Activated CD8-positive, alpha-beta T cell treated with anti-CD3 and anti-CD28 coated beads, Interleukin-2, amount 10 ng/mL, durations not matched to agents 7 days and 5 days (primary cell): ENCODE results near the gene PHLDA3. TPM values are rescaled to one million over a fixed set of nuclear protein-coding genes. Genes with fewer than 3 reads are reported as not detected.

ENCODE experiments used
- ATAC-seq: fragments of 150-1000 bp; cut with Tn5 transposase; one replicate; pipeline ENCODE4 v1.10.0; 2021; ENCODE audit warnings: moderate library complexity
- CTCF ChIA-PET: fragments of 350-600 bp; sonication (Branson Sonifier 250); formaldehyde crosslinking; loops from one replicate; lab custom pipeline; 2021; ENCODE audit warnings: antibody characterized with exemption; lab: Charles Lee
- POLR2A ChIA-PET: fragments of 350-600 bp; sonication (Branson Sonifier 250); formaldehyde crosslinking; loops from one replicate; lab custom pipeline; 2021; ENCODE audit warnings: antibody characterized with exemption; lab: Charles Lee
- DNase-seq: peaks from one replicate; pipeline ENCODE4 v3.0.0-alpha.2; 2020
- H3K27ac Mint-ChIP-seq: one replicate; pipeline ENCODE4 v1.8.0; 2021; ENCODE audit warnings: mild to moderate bottlenecking, mixed read lengths
- H3K27me3 Mint-ChIP-seq: one replicate; pipeline ENCODE4 v1.8.0; 2021; ENCODE audit warnings: low read depth, mixed read lengths
- H3K36me3 Mint-ChIP-seq: one replicate; pipeline ENCODE4 v1.8.0; 2021; ENCODE audit warnings: low read depth, mixed read lengths
- H3K4me1 Mint-ChIP-seq: one replicate; pipeline ENCODE4 v1.8.0; 2021; ENCODE audit warnings: low read depth, mixed read lengths
- H3K4me3 Mint-ChIP-seq: one replicate; pipeline ENCODE4 v1.8.0; 2021; ENCODE audit warnings: mild to moderate bottlenecking, mixed read lengths
- H3K9me3 Mint-ChIP-seq: one replicate; pipeline ENCODE4 v1.8.0; 2022; ENCODE audit warnings: mixed read lengths; ENCODE audit not compliant: insufficient read depth
- total RNA-seq, 2 experiments: library from RNA; stranded (reverse); gene quantifications; one replicate each; pipeline ENCODE4 v1.2.3, GENCODE V29; 2021

PHLDA3 gene
- total RNA-seq = 10 to 100 TPM; 17.3 to 18.7 TPM

DNA sequence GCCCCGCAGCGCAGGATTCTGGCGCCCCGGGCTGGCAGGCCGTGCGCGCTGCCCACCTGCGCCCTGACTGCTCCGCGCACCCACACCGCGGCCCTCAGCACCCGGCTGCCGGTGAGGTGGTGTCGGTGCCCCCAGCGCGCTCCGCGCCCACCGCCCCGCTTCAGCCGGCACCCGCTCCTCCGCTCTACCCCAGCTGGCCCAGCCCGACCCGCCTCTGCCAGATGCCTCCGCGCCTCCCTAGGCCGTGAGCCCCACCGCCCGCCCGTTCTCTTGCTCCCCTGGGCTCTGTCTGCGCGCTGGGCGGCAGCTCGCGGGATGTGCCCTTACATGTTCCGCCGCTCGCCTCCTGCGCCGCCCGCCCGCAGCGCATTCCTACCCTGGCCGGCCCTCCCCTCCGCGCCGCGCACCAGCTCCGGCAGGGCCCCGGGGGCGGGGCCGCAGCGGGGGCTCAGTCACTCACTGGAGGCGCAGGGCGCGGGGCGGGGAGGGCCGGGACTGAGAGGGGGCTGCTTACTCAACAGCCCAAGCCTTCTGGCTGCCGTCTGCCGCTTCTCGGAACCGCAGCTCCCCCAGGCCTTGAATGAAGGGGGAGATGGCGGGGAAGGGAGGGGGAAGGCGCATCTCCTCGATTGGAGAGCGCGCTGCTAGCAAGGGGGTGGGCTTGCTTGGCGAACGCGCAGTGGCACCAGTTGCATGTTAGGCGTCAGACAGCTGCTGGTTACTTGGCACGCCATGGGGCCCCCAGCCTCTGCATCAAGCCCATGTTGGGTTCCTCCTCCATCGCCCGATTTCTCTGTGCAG, at the start of gene PHLDA3:
TSS of gene PHLDA3 (minus strand) at position 345 of the 801 bp plus-strand sequence. CDS start 402 bp downstream, outside the sequence.
- Mint-ChIP-seq H3K4me1 (peaks cover 20% of the 10 kb centered on the region), H3K27ac (peak within 1 kb of the TSS; percentile 81), H3K4me3 (peak within 1 kb of the TSS; percentile 84), H3K36me3 (peaks cover 13% of the 10 kb centered on the region), H3K27me3 (peaks cover 36% of the 10 kb centered on the region), H3K9me3 (no peaks in the 10 kb centered on the region)
- ATAC-seq (peak; percentile 86), DNase-seq (peak; percentile 72)
- POLR2A ChIA-PET = interaction anchor here (0.7 to 2.0 kb wide), 3 partner anchors 11 to 38 kb away, joined by 3 to 8 read pairs (median 5); no protein-coding TSS in a partner anchor
- CTCF ChIA-PET = interaction anchor here (0.8 to 5.8 kb wide), 7 partner anchors 12 to 44 kb away, joined by 3 to 40 read pairs (median 5); no protein-coding TSS in a partner anchor

- CTCF ChIA-PET = interaction anchor here (0.9 to 11.2 kb wide), 2 partner anchors 16 to 37 kb away, joined by 3 to 373 read pairs; no protein-coding TSS in a partner anchor
- Mint-ChIP-seq H3K27me3 (no peaks in the 10 kb centered on the region), H3K4me1 (peaks cover 9% of the 10 kb centered on the region), H3K27ac (no peak overlapping the region), H3K4me3 (no peak overlapping the region), H3K9me3 (no peaks in the 10 kb centered on the region), H3K36me3 (peaks cover 10% of the 10 kb centered on the region)
- ATAC-seq (no peak), DNase-seq (no peak)
- POLR2A ChIA-PET = no interaction called here
Measured at GRCh38 chr1:201518071-201518470, 49.1 kb upstream of the PHLDA3 start.

DNA sequence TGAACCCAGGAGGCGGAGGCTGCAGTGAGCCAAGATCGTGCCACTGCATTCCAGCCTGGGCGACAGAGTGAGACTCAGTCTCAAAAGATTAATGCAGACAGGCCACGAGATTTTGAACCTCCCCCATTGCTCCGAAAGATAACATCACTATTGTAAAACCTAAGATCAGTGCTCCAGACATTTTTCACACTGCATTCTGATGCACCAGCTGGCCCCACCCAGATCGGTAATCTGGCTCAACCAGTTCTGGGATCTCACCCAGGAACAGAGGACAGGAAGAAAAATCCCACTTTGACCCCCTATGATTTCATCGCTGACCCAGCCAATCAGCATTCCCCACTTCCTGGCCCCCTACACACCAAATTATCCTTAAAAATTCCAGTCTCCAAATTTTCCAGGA, 48.6 kb upstream of the PHLDA3 start:
- Mint-ChIP-seq H3K27me3 (no peaks in the 10 kb centered on the region), H3K27ac (no peak overlapping the region), H3K4me1 (peaks cover 9% of the 10 kb centered on the region), H3K4me3 (no peak overlapping the region), H3K9me3 (no peaks in the 10 kb centered on the region), H3K36me3 (peaks cover 10% of the 10 kb centered on the region)
- ATAC-seq (no peak), DNase-seq (no peak)
- ChIA-PET POLR2A (no interaction called here), CTCF (interaction anchor here (0.9 to 11.2 kb wide), 2 partner anchors 15 to 37 kb away, joined by 3 to 373 read pairs; no protein-coding TSS in a partner anchor)

DNA sequence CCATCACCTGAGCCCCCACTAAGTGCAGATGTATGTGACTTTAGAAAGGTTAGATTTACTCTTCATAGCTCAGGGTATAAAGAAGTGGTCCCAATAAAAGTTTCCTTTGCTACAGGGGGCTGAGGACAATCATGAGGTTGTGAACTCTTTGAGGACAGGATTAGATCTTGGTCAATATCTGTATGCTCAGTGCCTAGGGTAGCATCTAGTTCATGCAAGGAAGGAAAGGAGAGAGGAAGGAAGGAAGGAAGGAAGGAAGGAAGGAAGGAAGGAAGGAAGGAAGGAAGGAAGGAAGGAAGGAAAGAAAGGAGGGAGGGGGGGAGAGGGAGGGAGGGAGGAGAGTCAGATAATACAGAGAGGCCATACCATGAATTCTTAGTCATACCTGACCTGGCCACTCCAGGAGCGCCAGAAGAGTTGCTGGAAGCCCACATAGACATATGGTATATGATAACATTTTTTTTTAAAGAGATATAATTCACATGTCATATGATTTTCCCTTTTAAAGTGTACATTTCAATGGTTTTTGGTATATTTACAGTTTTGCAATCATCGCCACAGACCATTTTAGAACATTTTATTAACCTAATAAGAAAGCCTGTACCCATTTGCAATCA, 47.6 kb upstream of the PHLDA3 start:
- ChIA-PET CTCF (interaction anchor here (0.6 to 11.2 kb wide), 6 partner anchors 9 to 352 kb away, joined by 3 to 373 read pairs (median 8); no protein-coding TSS in a partner anchor), POLR2A (interaction anchor here (2.1 kb wide), 1 partner anchor 10 kb away, joined by 9 read pairs; the partner anchor contains the start of gene CSRP1)
- no peak overlapping the region for H3K4me3 Mint-ChIP-seq
- no peaks in the 10 kb centered on the region for H3K27me3 Mint-ChIP-seq
- no peaks in the 10 kb centered on the region for H3K9me3 Mint-ChIP-seq
- DNase-seq = no peak
- H3K27ac Mint-ChIP-seq = no peak overlapping the region
- H3K4me1 Mint-ChIP-seq = peaks cover 14% of the 10 kb centered on the region
- ATAC-seq = no peak
- peaks cover 2% of the 10 kb centered on the region for H3K36me3 Mint-ChIP-seq

- H3K4me3 Mint-ChIP-seq = no peak overlapping the region
- ATAC-seq = no peak
Measured at GRCh38 chr1:201515895-201516294, 46.9 kb upstream of the PHLDA3 start.

GRCh38 chr1:201515062-201515750, 46.2 kb upstream of the PHLDA3 start:
- ChIA-PET CTCF (interaction anchor here (0.8 to 11.2 kb wide), 7 partner anchors 7 to 79 kb away, joined by 3 to 373 read pairs (median 8); no protein-coding TSS in a partner anchor), POLR2A (interaction anchor here (2.1 kb wide), 1 partner anchor 8 kb away, joined by 9 read pairs; the partner anchor contains the start of gene CSRP1)
- Mint-ChIP-seq H3K4me3 (no peak overlapping the region), H3K9me3 (no peaks in the 10 kb centered on the region), H3K36me3 (peaks cover under 1% of the 10 kb centered on the region), H3K27me3 (no peaks in the 10 kb centered on the region), H3K27ac (no peak overlapping the region), H3K4me1 (peaks cover 17% of the 10 kb centered on the region)
- DNase-seq = no peak
- ATAC-seq = no peak

More at GRCh38 chr1:201515895-201516294, 46.9 kb upstream of the PHLDA3 start:
- Mint-ChIP-seq H3K4me1 (peaks cover 17% of the 10 kb centered on the region), H3K27ac (no peak overlapping the region), H3K27me3 (no peaks in the 10 kb centered on the region), H3K9me3 (no peaks in the 10 kb centered on the region), H3K36me3 (peaks cover 2% of the 10 kb centered on the region)
- DNase-seq = no peak
- ChIA-PET CTCF (interaction anchor here (1.3 to 11.2 kb wide), 5 partner anchors 8 to 80 kb away, joined by 3 to 373 read pairs (median 8); no protein-coding TSS in a partner anchor), POLR2A (interaction anchor here (2.1 kb wide), 1 partner anchor 9 kb away, joined by 9 read pairs; the partner anchor contains the start of gene CSRP1)

- Mint-ChIP-seq H3K27me3 (no peaks in the 10 kb centered on the region), H3K9me3 (no peaks in the 10 kb centered on the region), H3K36me3 (no peaks in the 10 kb centered on the region), H3K4me3 (no peak overlapping the region), H3K27ac (no peak overlapping the region), H3K4me1 (peaks cover 25% of the 10 kb centered on the region)
- ATAC-seq (no peak), DNase-seq (no peak)
- CTCF ChIA-PET = interaction anchor here (0.7 to 11.2 kb wide), 8 partner anchors 8 to 67 kb away, joined by 3 to 373 read pairs (median 40); no protein-coding TSS in a partner anchor
- POLR2A ChIA-PET = interaction anchor here (1.8 kb wide), 1 partner anchor 12 kb away, joined by 4 read pairs; no protein-coding TSS in a partner anchor
Measured at GRCh38 chr1:201514466-201514865, 45.5 kb upstream of the PHLDA3 start.

GRCh38 chr1:201513498-201514243, 44.7 kb upstream of the PHLDA3 start:
- Mint-ChIP-seq H3K9me3 (no peaks in the 10 kb centered on the region), H3K36me3 (no peaks in the 10 kb centered on the region), H3K27me3 (no peaks in the 10 kb centered on the region), H3K4me1 (peaks cover 32% of the 10 kb centered on the region), H3K4me3 (no peak overlapping the region), H3K27ac (no peak overlapping the region)
- DNase-seq (no peak), ATAC-seq (no peak)
- CTCF ChIA-PET = interaction anchor here (0.7 to 11.2 kb wide), 37 partner anchors 9 to 361 kb away, joined by 3 to 373 read pairs (median 5); partner anchors contain the start of genes NAV1 and PHLDA3
- POLR2A ChIA-PET = interaction anchor here (1.8 to 2.6 kb wide), 2 partner anchors 12 to 32 kb away, joined by 4 to 17 read pairs; no protein-coding TSS in a partner anchor

- Mint-ChIP-seq H3K36me3 (no peaks in the 10 kb centered on the region), H3K9me3 (no peaks in the 10 kb centered on the region), H3K27me3 (no peaks in the 10 kb centered on the region), H3K4me1 (peaks cover 41% of the 10 kb centered on the region), H3K4me3 (no peak overlapping the region), H3K27ac (no peak overlapping the region)
- ATAC-seq (no peak), DNase-seq (no peak)
- ChIA-PET POLR2A (interaction anchor here (1.1 to 2.6 kb wide), 2 partner anchors 30 to 64 kb away, joined by 4 to 17 read pairs; no protein-coding TSS in a partner anchor), CTCF (interaction anchor here (0.8 to 11.2 kb wide), 27 partner anchors 11 to 336 kb away, joined by 3 to 373 read pairs (median 5); partner anchors contain the start of gene NAV1)
Measured at GRCh38 chr1:201511941-201512539, 43.1 kb upstream of the PHLDA3 start.
